Superior temporal gyrus (tissue), 1 donor: Measurements from ENCODE around the gene S100A2.
A peak's percentile ranks its signal among the peaks of the same experiment; 100 is the strongest.

Experiments
- DNase-seq: peaks from one replicate; pipeline ENCODE4 v3.0.0-alpha.2; 2016; ENCODE audit errors: extremely low spot score

Gene S100A2

GRCh38 chr1:153565529-153566374, at the start of gene S100A2:
TSS of gene S100A2 (minus strand) at chr1:153565844. CDS start at chr1:153563877, 1,967 bp downstream.
- no peak for DNase-seq

DNA sequence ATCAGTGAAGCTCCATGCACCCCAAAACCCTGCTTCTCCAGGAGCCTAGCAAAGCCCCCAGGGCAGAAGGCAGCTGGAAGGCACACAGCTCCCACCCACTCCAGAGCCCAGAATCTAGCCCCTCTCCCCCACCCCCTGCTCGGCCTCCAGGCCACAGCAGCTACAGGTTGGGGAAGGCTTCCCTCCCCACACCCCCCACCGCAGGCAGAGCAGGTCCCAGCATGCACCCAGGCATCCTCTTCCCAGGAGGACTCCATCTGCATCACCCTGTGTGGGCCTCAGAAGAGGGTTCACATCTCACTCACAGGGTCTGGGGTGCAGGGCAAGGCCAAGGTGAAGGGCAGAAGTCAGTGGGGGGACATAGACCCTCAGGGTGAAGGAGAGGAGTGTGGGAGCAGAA, 49.8 kb upstream of the S100A2 start:
- DNase-seq, result no peak

- DNase-seq, result no peak
Measured at GRCh38 chr1:153614906-153615305, 49.3 kb upstream of the S100A2 start.

GRCh38 chr1:153614189-153614900, 48.7 kb upstream of the S100A2 start:
- DNase-seq, result no peak

DNA sequence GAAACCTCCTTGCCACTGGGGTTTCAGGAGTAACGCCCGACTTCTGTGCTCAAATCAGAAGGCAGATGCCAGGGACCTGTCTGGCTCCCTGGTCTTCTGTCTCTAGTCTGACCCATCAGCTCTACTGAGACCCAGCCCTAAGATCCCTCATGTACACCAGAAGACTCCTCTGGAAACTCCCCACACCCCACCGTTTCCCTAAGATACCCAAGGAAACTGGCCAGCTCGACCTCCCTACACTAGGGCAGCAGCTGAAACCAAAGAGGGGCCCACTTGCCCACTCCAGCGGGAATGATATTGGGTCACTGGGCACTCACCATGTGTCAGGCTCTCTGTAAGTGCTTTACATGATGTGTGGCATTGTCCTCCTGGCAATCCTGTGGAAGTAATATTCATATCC, 47.8 kb upstream of the S100A2 start:
- DNase-seq, result no peak

- no peak for DNase-seq
Measured at GRCh38 chr1:153612755-153613331, 47.2 kb upstream of the S100A2 start, which contains the start of gene S100A16. TSS of gene S100A16 (minus strand) at chr1:153613137. CDS start at chr1:153608151, 4,986 bp downstream.

GRCh38 chr1:153612111-153612754, 46.6 kb upstream of the S100A2 start:
- no peak for DNase-seq

DNA sequence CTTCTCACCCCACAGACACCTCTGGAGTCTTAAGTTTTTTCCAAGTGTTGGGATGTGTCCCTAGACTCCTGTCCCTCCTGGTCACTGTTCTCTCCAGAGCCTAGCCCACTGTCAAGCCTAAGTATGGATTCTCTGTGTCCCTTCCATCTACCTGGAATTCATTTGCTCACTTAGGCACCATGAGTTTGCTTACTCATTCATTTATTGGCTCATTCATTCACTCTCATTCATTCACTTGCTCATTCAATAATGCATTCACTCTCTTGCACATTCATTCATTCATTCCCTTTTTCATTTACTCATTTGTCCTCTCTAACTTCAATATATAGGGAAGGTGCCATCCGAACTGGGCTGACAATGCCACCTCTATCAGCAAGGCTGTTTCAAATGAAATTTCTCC, 45.7 kb upstream of the S100A2 start:
- DNase-seq, result no peak

GRCh38 chr1:153610811-153611301, 45.2 kb upstream of the S100A2 start:
- no peak for DNase-seq

DNA sequence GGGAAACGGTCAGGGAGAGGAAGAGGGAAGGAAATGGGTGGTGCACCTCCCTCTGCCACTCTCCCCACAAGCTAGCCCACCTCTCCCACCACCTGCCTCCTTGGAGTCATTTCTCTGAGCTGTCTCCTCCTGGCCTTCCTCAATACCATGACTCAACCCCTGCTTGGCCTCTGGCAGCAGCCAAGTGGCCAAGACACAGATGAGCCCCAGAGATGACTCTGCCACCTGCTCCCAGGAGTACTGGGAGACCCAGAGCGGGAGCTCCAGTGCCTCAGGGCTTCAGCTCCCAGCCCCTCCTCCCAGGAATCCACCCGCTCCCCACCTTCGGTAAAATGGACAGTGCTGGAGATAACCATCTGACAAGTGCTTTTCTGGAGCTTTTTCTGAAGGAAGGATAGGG, 44.7 kb upstream of the S100A2 start:
- no peak for DNase-seq

GRCh38 chr1:153609585-153609907, 43.9 kb upstream of the S100A2 start:
- DNase-seq, result no peak

DNA sequence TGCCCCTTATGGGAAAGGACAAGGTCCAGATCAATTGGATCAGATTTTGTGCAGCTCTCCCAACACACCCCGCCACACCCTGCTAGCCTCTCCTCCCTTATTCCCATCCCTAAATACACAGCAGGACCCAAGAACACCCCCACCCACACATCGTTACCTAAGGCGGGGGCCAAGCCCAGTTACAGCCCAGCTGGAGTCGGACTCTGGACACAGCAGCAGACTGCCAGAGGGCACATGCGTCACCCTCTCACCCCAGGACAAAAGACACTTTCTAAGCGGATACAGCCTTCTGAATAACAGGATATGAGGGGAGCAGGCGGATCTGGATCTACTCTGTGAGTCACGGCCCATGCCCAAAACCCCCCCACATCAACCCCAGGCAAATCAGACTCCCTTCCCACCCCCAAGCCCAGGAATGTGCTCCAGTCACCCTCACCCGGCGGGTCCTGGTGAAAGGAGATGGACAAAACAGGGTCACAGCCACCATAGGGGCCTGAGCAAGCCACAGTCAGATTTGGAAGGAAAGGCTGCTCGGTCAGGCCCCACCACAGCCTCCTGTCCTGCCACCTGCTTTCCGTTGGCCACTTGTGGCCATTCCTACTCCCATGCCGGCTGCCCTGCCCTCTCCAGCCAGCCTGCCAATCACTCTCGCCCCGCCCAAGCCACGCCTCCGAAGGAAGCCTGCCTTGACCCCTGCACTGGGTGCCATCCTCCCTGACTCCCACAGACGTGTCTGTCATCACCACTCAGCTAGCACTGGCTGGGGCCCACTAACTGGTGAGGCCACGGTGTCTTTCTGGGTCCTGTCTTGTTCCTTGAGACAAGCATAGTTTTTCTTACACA, 43.3 kb upstream of the S100A2 start:
- DNase-seq, result peak; percentile 68

DNA sequence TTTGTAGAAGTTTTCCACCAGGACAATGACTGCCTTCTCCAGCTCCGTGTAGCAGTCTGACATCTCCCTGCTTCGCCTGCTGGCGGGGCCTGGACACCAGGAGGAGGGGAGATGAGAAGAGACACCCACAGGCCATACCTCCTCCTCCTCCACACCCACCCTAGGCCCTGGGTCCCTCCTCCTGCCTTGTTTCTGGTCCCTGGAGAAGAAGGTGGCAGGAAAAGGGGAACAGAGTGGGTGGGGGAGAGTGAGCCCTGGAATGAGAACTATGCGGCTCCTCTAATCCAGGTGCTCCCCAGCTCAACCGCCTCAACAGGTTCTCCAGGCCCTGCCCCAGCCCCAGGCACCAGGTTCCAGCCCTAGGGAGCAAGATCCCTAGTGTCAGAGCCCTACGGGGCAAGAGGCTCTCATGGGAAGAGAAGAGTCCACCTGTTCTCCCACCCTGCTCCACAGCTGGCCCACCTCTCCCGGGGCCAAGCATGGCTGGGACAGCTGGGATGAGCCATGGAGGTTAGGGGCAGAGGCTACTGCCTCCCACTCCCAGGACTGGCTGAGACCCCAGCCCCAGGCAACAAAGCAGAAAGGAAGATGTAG, 42.5 kb upstream of the S100A2 start:
- DNase-seq, result no peak

- no peak for DNase-seq
Measured at GRCh38 chr1:153607381-153607780, 41.7 kb upstream of the S100A2 start.

DNA sequence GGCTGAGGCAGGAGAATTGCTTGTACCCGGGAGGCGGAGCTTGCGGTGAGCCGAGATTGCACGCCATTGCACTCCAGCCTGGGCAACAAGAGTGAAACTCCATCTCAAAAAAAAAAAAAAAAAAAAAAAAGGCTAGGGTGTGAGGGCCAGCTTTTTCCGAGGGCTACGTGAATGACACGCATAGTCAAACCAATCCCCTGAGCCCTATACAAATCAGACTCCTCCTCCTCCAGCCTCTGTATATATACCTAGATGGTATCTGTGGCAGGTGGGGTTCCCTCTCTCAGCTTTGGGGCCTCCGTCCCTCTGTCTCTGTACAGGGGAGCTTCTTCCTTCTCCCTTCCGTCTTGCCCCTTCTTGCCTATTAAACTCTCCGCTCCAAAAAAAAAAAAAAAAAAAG, 40.5 kb upstream of the S100A2 start:
- no peak for DNase-seq

- no peak for DNase-seq
Measured at GRCh38 chr1:153602749-153603148, 37.1 kb upstream of the S100A2 start.

GRCh38 chr1:153599847-153600246, 34.2 kb upstream of the S100A2 start:
- DNase-seq, result no peak

GRCh38 chr1:153598309-153599172, 32.9 kb upstream of the S100A2 start:
- DNase-seq, result no peak

- no peak for DNase-seq
Measured at GRCh38 chr1:153597206-153597605, 31.6 kb upstream of the S100A2 start.

DNA sequence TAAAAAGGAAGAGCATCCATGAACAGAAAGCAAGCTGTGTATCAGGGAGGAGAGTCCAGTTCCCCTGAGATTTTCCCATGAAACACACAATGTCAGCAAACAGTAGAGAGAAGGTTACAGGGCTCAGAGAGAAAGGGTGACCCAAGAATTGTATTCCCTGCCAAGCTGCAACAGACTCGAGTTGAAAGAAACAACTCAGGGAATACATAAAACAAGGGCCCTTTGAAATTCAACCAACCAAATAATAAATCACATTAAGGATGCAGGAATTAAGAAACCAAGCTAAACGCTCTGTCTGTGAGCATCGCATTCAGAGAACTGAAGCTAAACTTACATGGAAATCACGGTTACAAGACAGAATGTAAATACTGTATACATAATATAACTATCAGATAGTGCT, 27.1 kb upstream of the S100A2 start:
- peak; percentile 35 for DNase-seq
